ENCODE data around the gene GSDMA. TPM values are rescaled to one million over a fixed set of nuclear protein-coding genes. Genes with fewer than 3 reads are reported as not detected.

Gene GSDMA
- total and polyA plus RNA-seq, 9 donors, result 0.10 to 0.55 (median 0.15) TPM; not detected in 5

- intact Hi-C loops (cut with DNase I), result no loop called here
- TF ChIP-seq CTCF (IDR thresholded peaks at IDR 0.05) (no peak), POLR2A (IDR thresholded peaks at IDR 0.05) (no peak), EP300 (IDR thresholded peaks at IDR 0.05) (no peak)
- Histone ChIP-seq H3K9me3 (no peaks in the 10 kb centered on the region), H3K36me3 (no peaks in the 10 kb centered on the region), H3K4me3 (no peak overlapping the region), H3K27ac (no peak overlapping the region), H3K4me1 (ENCODE audit: insufficient read depth) (no peaks in the 10 kb centered on the region), H3K27me3 (no peaks in the 10 kb centered on the region)
- no peak for DNase-seq
- WGBS, 3 donors, result 52 to 74% (median 65%) methylated on average over 4 of the region's 4 CpGs
These were observed 7.0 kb upstream of the GSDMA start for GRCh38 chr17:39955726-39956225.

- intact Hi-C loops (cut with DNase I), result loop anchor here in 1 of 4 donors (2.0 to 10.0 kb wide), 2 partner anchors 18 to 46 kb away; partner anchors contain the start of gene GSDMB
- no peaks in the 10 kb centered on the region for H3K9me3 ChIP-seq
- H3K27me3 ChIP-seq, result no peaks in the 10 kb centered on the region
- no peak for DNase-seq
- H3K36me3 ChIP-seq, result no peaks in the 10 kb centered on the region
- H3K4me1 ChIP-seq (ENCODE audit: insufficient read depth), result no peaks in the 10 kb centered on the region
- TF ChIP-seq POLR2A (IDR thresholded peaks at IDR 0.05) (no peak), CTCF (IDR thresholded peaks at IDR 0.05) (no peak), EP300 (IDR thresholded peaks at IDR 0.05) (no peak)
- WGBS, 3 donors, result 46 to 55% (median 49%) methylated on average over 8 of the region's 8 CpGs
- no peak overlapping the region for H3K27ac ChIP-seq
- H3K4me3 ChIP-seq, result no peak overlapping the region
These were observed 2.2 kb upstream of the GSDMA start for GRCh38 chr17:39960524-39961041.

GRCh38 chr17:39963829-39964228 is 1.0 kb downstream of the GSDMA start:
- no peak for DNase-seq
- intact Hi-C loops (cut with DNase I), result loop anchor here in 1 of 4 donors (10.0 kb wide), 1 partner anchor 49 kb away; the partner anchor contains the start of gene GSDMB

GRCh38 chr17:39965017-39965699 is 2.4 kb downstream of the GSDMA start:
- Histone ChIP-seq H3K9me3 (no peaks in the 10 kb centered on the region), H3K27ac (no peak overlapping the region), H3K4me1 (ENCODE audit: insufficient read depth) (no peaks in the 10 kb centered on the region), H3K36me3 (no peaks in the 10 kb centered on the region), H3K27me3 (no peaks in the 10 kb centered on the region), H3K4me3 (no peak overlapping the region)
- WGBS, 3 donors, result 43 to 59% (median 58%) methylated on average over 8 of the region's 8 CpGs
- intact Hi-C loops (cut with DNase I), result loop anchor here in 1 of 4 donors (10.0 kb wide), 1 partner anchor 50 kb away; the partner anchor contains the start of gene GSDMB
- DNase-seq, result no peak
- TF ChIP-seq EP300 (IDR thresholded peaks at IDR 0.05) (no peak), CTCF (IDR thresholded peaks at IDR 0.05) (no peak), POLR2A (IDR thresholded peaks at IDR 0.05) (no peak)

More at GRCh38 chr17:39963829-39964228, 1.0 kb downstream of the GSDMA start:
- Histone ChIP-seq H3K4me1 (ENCODE audit: insufficient read depth) (no peaks in the 10 kb centered on the region), H3K27ac (no peak overlapping the region), H3K27me3 (no peaks in the 10 kb centered on the region), H3K4me3 (no peak overlapping the region), H3K9me3 (no peaks in the 10 kb centered on the region), H3K36me3 (no peaks in the 10 kb centered on the region)
- TF ChIP-seq CTCF (IDR thresholded peaks at IDR 0.05) (no peak), POLR2A (IDR thresholded peaks at IDR 0.05) (no peak), EP300 (IDR thresholded peaks at IDR 0.05) (no peak)
- 79 to 82% (median 82%) methylated on average over 6 of the region's 6 CpGs for WGBS, 3 donors

Measured in ovary (tissue), 9 donors.